Tibial nerve (tissue), 4 donors: Measurements from ENCODE around the gene PAK4. TPM values are rescaled to one million over a fixed set of nuclear protein-coding genes. Genes with fewer than 3 reads are reported as not detected.

Experiments used
- DNase-seq, 2 donors: peaks; one replicate each; pipeline ENCODE4 v3.0.0-alpha.2; 2019; ENCODE audit warnings: low spot score in 2 of 2
- H3K27ac ChIP-seq, 4 donors: fragments of 200-600 bp; sonication (generic) in 3 of 4; one replicate each; pipeline ENCODE4 v1.5.1; 2017 to 2019; ENCODE audit warnings: mild to moderate bottlenecking in 1 of 4
- H3K27me3 ChIP-seq, 2 donors: fragments of 200-600 bp; sonication (generic) in 1 of 2; one replicate each; pipeline versions ENCODE4 v1.5.1 to v1.6.0; 2017 to 2019
- H3K36me3 ChIP-seq, 3 donors: fragments of 200-600 bp; sonication (generic); one replicate each; pipeline ENCODE4 v1.5.1; 2018 to 2019
- H3K4me1 ChIP-seq, 4 donors: fragments of 200-600 bp; sonication (generic) in 3 of 4; one replicate each; pipeline ENCODE4 v1.5.1; 2017 to 2019
- H3K4me3 ChIP-seq, 4 donors: fragments of 200-600 bp; sonication (generic) in 3 of 4; one replicate each; pipeline ENCODE4 v1.5.1; 2017 to 2019; ENCODE audit warnings: mild to moderate bottlenecking in 1 of 4, moderate library complexity in 1 of 4
- H3K9me3 ChIP-seq, 4 donors: fragments of 200-600 bp; sonication (generic) in 3 of 4; one replicate each; pipeline ENCODE4 v1.5.1; 2017 to 2019
- CTCF ChIP-seq, 5 experiments: fragments of 200-600 bp in 3 of 5; fragments of 450-650 bp in 2 of 5; sonication (generic) in 3 of 5; IDR thresholded peaks; one replicate each; pipeline ENCODE4 v1.5.1; 2016 to 2019; ENCODE audit warnings: antibody characterized with exemption in 5 of 5, mild to moderate bottlenecking in 3 of 5, moderate library complexity in 2 of 5
- EP300 ChIP-seq, 2 donors: sonication (generic); formaldehyde crosslinking; IDR thresholded peaks; one replicate each; pipeline ENCODE4 v1.6.1; 2017; ENCODE audit warnings: antibody characterized with exemption in 2 of 2, mild to moderate bottlenecking in 1 of 2
- POLR2A ChIP-seq, 2 donors: fragments of 450-650 bp; IDR thresholded peaks; one replicate each; pipeline ENCODE4 v1.6.1; 2017; ENCODE audit warnings: antibody characterized with exemption in 2 of 2, mild to moderate bottlenecking in 2 of 2, moderate library complexity in 2 of 2
- WGBS, 2 donors: methylation state at CpG; one replicate each; pipeline ENCODE4 v1.1.5; 2018; 5-methylcytosine and 5-hydroxymethylcytosine counted together
- total RNA-seq, 4 donors: library from RNA; depleted of rRNA; stranded (reverse); fragments of >200 nt; gene quantifications; one replicate each; pipeline ENCODE4 v1.1.0, GENCODE V29; 2016

The PAK4 gene
- total RNA-seq, 4 donors from 2014 or later, result 22.9 to 45.1 (median 32.3) TPM

DNA sequence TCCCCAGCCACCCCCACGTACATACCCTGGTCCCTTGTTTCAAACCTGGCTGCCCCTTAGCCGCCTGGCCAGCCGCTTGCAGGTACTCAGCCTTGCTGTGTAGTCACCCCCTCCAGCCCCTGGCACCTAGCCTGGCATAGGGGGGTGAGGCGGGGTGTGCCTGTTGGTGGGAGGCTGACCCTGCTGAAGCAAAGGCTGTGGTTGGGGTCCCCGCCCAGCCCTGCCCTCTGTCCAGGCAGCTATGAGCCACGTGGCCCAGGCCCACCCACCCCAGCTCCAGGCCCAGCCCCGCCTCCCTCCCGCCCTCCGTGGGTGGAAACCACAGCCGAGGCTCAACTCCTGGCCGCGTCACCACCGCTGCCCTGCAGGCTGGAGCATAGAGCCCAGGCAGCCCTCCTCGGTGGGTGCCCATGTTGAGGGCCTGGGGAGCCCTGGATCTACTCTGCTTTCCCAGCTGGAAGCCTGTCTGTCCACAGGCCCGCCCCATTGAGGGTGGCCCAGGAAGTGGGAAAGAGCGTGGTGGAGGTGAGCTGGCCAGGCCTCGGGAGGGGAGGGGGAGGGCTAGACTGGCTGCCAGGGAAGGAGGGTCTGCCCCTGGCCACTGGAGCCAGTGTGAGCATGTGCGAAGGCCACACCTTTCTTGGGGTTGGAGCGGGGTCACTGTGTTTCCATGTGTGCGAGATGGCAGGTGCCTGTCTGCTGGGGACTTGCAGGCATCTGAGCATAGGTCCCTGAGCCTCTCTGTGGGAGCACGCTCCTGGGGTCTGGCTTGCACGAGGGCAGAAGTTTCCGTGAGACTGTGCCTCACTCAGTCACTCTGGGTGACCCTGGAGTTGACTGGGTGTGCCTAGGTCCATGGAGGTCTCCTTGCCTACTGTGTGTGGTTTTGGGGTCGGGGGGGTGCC is 31.0 kb downstream of the PAK4 start:
- TF ChIP-seq CTCF (IDR thresholded peaks at IDR 0.05) (no peak), POLR2A (IDR thresholded peaks at IDR 0.05) (no peak), EP300 (IDR thresholded peaks at IDR 0.05) (no peak)
- Histone ChIP-seq H3K36me3 (peaks cover 0 to 7% (median 0%) of the 10 kb centered on the region in 3 donors), H3K9me3 (no peaks in the 10 kb centered on the region), H3K4me1 (peaks cover 0 to 78% (median 34%) of the 10 kb centered on the region in 4 donors), H3K4me3 (peak overlapping the region in 1 of 4 donors; percentile 19), H3K27me3 (no peaks in the 10 kb centered on the region), H3K27ac (peak overlapping the region in 2 of 4 donors; percentile 41 to 73)
- 16 to 42% methylated on average over 11 to 17 of the region's 24 CpGs for WGBS, 2 donors
- no peak for DNase-seq

GRCh38 chr19:39157275-39157996 is 31.9 kb downstream of the PAK4 start:
- 51 to 62% methylated on average over 23 of the region's 23 CpGs for WGBS, 2 donors
- DNase-seq, result no peak
- TF ChIP-seq CTCF (IDR thresholded peaks at IDR 0.05), result no peak
- no peak for TF ChIP-seq EP300 (IDR thresholded peaks at IDR 0.05)
- TF ChIP-seq POLR2A (IDR thresholded peaks at IDR 0.05), result no peak
- Histone ChIP-seq H3K27ac (peak overlapping the region in 1 of 4 donors; percentile 73), H3K4me3 (no peak overlapping the region), H3K4me1 (peaks cover 0 to 83% (median 34%) of the 10 kb centered on the region in 4 donors), H3K9me3 (no peaks in the 10 kb centered on the region), H3K36me3 (peaks cover 0 to 7% (median 0%) of the 10 kb centered on the region in 3 donors), H3K27me3 (no peaks in the 10 kb centered on the region)

GRCh38 chr19:39157997-39158389 is 32.4 kb downstream of the PAK4 start:
- peaks cover 0 to 88% (median 34%) of the 10 kb centered on the region in 4 donors for H3K4me1 ChIP-seq
- no peak for DNase-seq
- TF ChIP-seq POLR2A (IDR thresholded peaks at IDR 0.05), result no peak
- no peak for TF ChIP-seq EP300 (IDR thresholded peaks at IDR 0.05)
- no peak for TF ChIP-seq CTCF (IDR thresholded peaks at IDR 0.05)
- H3K4me3 ChIP-seq, result no peak overlapping the region
- WGBS, 2 donors, result 86 to 90% methylated on average over 15 of the region's 15 CpGs
- no peaks in the 10 kb centered on the region for H3K27me3 ChIP-seq
- peaks cover 0 to 7% (median 0%) of the 10 kb centered on the region in 3 donors for H3K36me3 ChIP-seq
- no peak overlapping the region for H3K27ac ChIP-seq
- H3K9me3 ChIP-seq, result no peaks in the 10 kb centered on the region

- peaks cover 0 to 91% (median 34%) of the 10 kb centered on the region in 4 donors for H3K4me1 ChIP-seq
- DNase-seq, result no peak
- TF ChIP-seq CTCF (IDR thresholded peaks at IDR 0.05) (no peak), EP300 (IDR thresholded peaks at IDR 0.05) (no peak), POLR2A (IDR thresholded peaks at IDR 0.05) (no peak)
- H3K4me3 ChIP-seq, result no peak overlapping the region
- peaks cover 0 to 7% (median 0%) of the 10 kb centered on the region in 3 donors for H3K36me3 ChIP-seq
- H3K27me3 ChIP-seq, result no peaks in the 10 kb centered on the region
- H3K27ac ChIP-seq, result no peak overlapping the region
- no peaks in the 10 kb centered on the region for H3K9me3 ChIP-seq
- 76% methylated on average over 12 of the region's 12 CpGs for WGBS, 2 donors
Observed at GRCh38 chr19:39158646-39159260, 33.2 kb downstream of the PAK4 start.
